Smooth muscle cell (in vitro differentiated cells): ENCODE data around the gene RIMS4. TPM values are rescaled to one million over a fixed set of nuclear protein-coding genes. Genes with fewer than 3 reads are reported as not detected.

Experiments
- DNase-seq: peaks from one replicate; lab custom pipeline; 2025; ENCODE audit not compliant: unreplicated experiment; lab: John Stamatoyannopoulos, UW
- H2AFZ ChIP-seq: fragments of 200-600 bp; sonication (generic); 2 replicates; pipeline ENCODE4 v1.6.0; 2016; ENCODE audit warnings: antibody characterized with exemption, low read depth, mild to moderate bottlenecking
- H3F3A ChIP-seq: fragments of 200-600 bp; sonication (generic); 2 replicates; pipeline ENCODE4 v1.6.0; 2017; ENCODE audit warnings: antibody characterized with exemption, low read depth
- H3K27ac ChIP-seq: fragments of 200-600 bp; sonication (generic); 2 replicates; pipeline ENCODE4 v1.5.1; 2016; ENCODE audit warnings: low read depth, mild to moderate bottlenecking
- H3K27me3 ChIP-seq: fragments of 200-600 bp; sonication (generic); 2 replicates; pipeline ENCODE4 v1.6.1; 2016; ENCODE audit warnings: low read depth, mild to moderate bottlenecking
- H3K36me3 ChIP-seq: fragments of 200-600 bp; sonication (generic); 2 replicates; pipeline ENCODE4 v1.5.1; 2016; ENCODE audit warnings: low read depth
- H3K4me1 ChIP-seq: fragments of 200-600 bp; sonication (generic); 2 replicates; pipeline ENCODE4 v1.5.1; 2016; ENCODE audit warnings: low read depth
- H3K4me2 ChIP-seq: fragments of 200-600 bp; sonication (generic); 2 replicates; pipeline ENCODE4 v1.6.0; 2016; ENCODE audit warnings: mild to moderate bottlenecking
- H3K4me3 ChIP-seq: fragments of 200-600 bp; sonication (generic); 2 replicates; pipeline ENCODE4 v1.5.1; 2016; ENCODE audit warnings: mild to moderate bottlenecking
- H3K79me2 ChIP-seq: fragments of 200-600 bp; sonication (generic); 2 replicates; pipeline ENCODE4 v1.6.0; 2016; ENCODE audit warnings: low read depth, mild to moderate bottlenecking
- H3K9ac ChIP-seq: fragments of 200-600 bp; sonication (generic); 2 replicates; pipeline ENCODE4 v1.6.0; 2016; ENCODE audit warnings: low read depth
- H3K9me3 ChIP-seq: fragments of 200-600 bp; sonication (generic); replicated peaks from 2 replicates; pipeline ENCODE4 v1.5.1; 2016; ENCODE audit warnings: low read depth
- H4K20me1 ChIP-seq: fragments of 200-600 bp; sonication (generic); 2 replicates; pipeline ENCODE4 v1.6.0; 2016; ENCODE audit warnings: low read depth
- WGBS: methylation state at CpG from one replicate; pipeline ENCODE4 v1.1.7; 2016; ENCODE audit warnings: low lambda C conversion rate; 5-methylcytosine and 5-hydroxymethylcytosine counted together
- polyA plus RNA-seq: library from polyadenylated mRNA; unstranded; fragments of >200 nt; fragmentation: Nextera tagmentation; extraction: Ambion mirVana; gene quantifications from 2 replicates; pipeline ENCODE4 v1.2.1, GENCODE V29; 2016
- total RNA-seq: library from RNA; depleted of rRNA; stranded (reverse); fragments of >200 nt; gene quantifications from 2 replicates; pipeline ENCODE4 v1.2.3, GENCODE V29; 2014
- TF ChIP-seq, protein P1 (sequence below): fragments of 200-600 bp; sonication (generic); IDR thresholded peaks from 2 replicates; pipeline ENCODE4 v1.5.1; 2017; ENCODE audit warnings: borderline replicate concordance, mild to moderate bottlenecking, antibody characterized with exemption; ENCODE audit not compliant: insufficient read depth, poor library complexity, severe bottlenecking

Gene RIMS4
- total and polyA plus RNA-seq, 2 experiments from 2014 or later: not detected

DNA sequence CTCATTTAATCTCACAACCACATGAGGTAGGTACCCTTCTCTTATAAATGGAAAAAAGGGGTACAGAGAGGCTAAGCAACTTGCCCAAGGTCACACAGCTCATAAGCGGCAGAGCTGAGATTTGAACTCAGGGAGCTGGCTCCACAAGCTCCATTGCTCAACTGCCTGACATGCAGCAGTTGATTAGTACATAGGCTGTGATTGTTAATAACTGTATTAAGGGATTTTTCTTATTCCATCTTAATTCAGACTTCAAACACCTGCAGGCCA lies 88.6 kb downstream of the RIMS4 start:
- H3K79me2 ChIP-seq: no peaks in the 10 kb centered on the region
- no peak overlapping the region for H2AFZ ChIP-seq
- no peak overlapping the region for H3K9ac ChIP-seq
- H3K36me3 ChIP-seq: no peaks in the 10 kb centered on the region
- H4K20me1 ChIP-seq: no peaks in the 10 kb centered on the region
- peaks cover 8% of the 10 kb centered on the region for H3F3A ChIP-seq
- no peak for DNase-seq
- WGBS: 96% methylated on average over 1 of the region's 1 CpG
- no peak overlapping the region for H3K4me3 ChIP-seq
- H3K27me3 ChIP-seq: no peaks in the 10 kb centered on the region
- TF ChIP-seq, protein P1, sequence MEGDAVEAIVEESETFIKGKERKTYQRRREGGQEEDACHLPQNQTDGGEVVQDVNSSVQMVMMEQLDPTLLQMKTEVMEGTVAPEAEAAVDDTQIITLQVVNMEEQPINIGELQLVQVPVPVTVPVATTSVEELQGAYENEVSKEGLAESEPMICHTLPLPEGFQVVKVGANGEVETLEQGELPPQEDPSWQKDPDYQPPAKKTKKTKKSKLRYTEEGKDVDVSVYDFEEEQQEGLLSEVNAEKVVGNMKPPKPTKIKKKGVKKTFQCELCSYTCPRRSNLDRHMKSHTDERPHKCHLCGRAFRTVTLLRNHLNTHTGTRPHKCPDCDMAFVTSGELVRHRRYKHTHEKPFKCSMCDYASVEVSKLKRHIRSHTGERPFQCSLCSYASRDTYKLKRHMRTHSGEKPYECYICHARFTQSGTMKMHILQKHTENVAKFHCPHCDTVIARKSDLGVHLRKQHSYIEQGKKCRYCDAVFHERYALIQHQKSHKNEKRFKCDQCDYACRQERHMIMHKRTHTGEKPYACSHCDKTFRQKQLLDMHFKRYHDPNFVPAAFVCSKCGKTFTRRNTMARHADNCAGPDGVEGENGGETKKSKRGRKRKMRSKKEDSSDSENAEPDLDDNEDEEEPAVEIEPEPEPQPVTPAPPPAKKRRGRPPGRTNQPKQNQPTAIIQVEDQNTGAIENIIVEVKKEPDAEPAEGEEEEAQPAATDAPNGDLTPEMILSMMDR: no peak
- H3K4me2 ChIP-seq: no peak overlapping the region
- H3K27ac ChIP-seq: peak overlapping the region; percentile 52
- H3K9me3 ChIP-seq: no peaks in the 10 kb centered on the region
- no peaks in the 10 kb centered on the region for H3K4me1 ChIP-seq

DNA sequence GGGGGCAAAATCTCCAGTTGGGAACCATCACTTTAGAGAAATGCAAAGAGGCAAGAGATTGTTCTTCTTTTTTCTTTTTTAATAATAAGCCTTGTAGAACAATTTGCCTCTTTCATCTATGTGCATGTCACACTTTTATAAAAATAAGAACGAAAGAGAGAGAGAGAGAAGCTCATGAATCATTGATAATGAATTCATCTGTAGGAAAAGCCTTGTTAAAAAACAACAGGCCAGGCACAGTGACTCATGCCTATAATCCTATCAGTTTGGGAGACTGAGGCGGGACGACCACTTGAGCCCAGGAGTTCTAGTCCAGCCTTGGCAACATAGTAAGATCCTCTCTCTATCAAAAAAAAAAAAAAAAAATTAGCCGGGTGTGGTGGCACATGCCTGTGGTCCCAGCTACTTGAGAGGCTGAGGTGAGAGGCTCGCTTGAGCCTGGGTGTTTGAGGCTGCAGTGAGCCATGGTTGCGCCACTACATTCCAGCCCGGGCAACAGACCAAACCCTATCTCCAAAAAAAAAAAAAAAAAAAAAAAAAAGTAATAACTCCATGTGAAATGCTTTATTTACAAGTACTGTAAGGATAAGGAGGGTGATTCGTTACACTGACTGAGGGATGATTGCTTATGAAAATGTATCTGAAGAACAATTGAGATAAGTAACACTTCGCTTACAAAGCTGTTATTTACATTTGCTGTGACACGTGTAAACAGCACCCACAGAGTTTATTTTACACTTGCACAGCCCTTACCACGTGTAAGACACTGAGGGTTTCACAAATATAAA lies 89.2 kb downstream of the RIMS4 start:
- H3F3A ChIP-seq: peaks cover 8% of the 10 kb centered on the region
- no peak overlapping the region for H3K4me3 ChIP-seq
- no peaks in the 10 kb centered on the region for H3K27me3 ChIP-seq
- no peaks in the 10 kb centered on the region for H4K20me1 ChIP-seq
- 31% methylated on average over 11 of the region's 11 CpGs for WGBS
- H3K27ac ChIP-seq: peak overlapping the region; percentile 51
- no peak for DNase-seq
- TF ChIP-seq, protein P1: no peak
- peak overlapping the region; percentile 43 for H3K4me2 ChIP-seq
- H3K36me3 ChIP-seq: no peaks in the 10 kb centered on the region
- no peak overlapping the region for H3K9ac ChIP-seq
- no peaks in the 10 kb centered on the region for H3K4me1 ChIP-seq
- H2AFZ ChIP-seq: no peak overlapping the region
- H3K79me2 ChIP-seq: no peaks in the 10 kb centered on the region
- H3K9me3 ChIP-seq: no peaks in the 10 kb centered on the region

DNA sequence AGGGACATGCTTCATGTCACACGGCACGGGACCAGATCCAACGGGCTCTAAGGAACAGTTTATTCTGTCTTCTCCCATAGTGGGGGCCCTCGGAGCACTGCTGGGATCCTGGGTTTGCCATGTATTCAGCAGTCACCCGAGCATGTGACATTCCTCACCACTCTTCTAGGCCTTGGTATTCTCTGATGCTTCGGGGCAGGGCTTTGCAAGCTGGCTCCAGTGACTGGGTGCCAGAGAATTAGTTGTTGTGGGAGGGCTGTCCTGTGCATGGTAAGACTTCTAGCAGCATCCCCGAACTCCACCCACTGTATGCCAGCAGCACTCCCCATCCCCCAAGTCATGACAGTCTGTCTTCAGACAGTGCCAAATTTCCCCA lies 89.7 kb downstream of the RIMS4 start:
- TF ChIP-seq, protein P1: no peak
- Histone ChIP-seq H3K9ac (no peak overlapping the region), H3K4me3 (no peak overlapping the region), H4K20me1 (no peaks in the 10 kb centered on the region), H3F3A (peaks cover 8% of the 10 kb centered on the region), H3K9me3 (no peaks in the 10 kb centered on the region), H3K27me3 (no peaks in the 10 kb centered on the region), H3K27ac (peak overlapping the region; percentile 51), H3K36me3 (no peaks in the 10 kb centered on the region), H3K4me1 (no peaks in the 10 kb centered on the region), H3K79me2 (no peaks in the 10 kb centered on the region), H3K4me2 (peak overlapping the region; percentile 43), H2AFZ (no peak overlapping the region)
- WGBS: 55% methylated on average over 7 of the region's 7 CpGs
- DNase-seq: peak; percentile 10

DNA sequence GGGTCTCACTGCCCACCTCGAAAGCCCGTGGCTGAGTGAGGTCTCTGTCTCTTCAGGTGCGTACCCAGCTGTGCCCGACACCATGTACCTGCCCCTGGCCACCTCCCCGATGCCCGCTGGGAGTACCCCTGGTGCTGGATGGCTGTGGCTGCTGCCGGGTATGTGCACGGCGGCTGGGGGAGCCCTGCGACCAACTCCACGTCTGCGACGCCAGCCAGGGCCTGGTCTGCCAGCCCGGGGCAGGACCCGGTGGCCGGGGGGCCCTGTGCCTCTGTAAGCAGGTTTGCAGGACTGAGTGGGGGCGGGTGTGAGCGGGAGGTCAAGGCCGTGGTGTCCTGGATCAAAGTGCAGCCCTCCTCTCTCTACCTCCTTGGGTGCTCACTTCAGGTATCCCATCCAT lies 90.5 kb downstream of the RIMS4 start:
- Histone ChIP-seq H3K4me1 (no peaks in the 10 kb centered on the region), H4K20me1 (no peaks in the 10 kb centered on the region), H3K4me2 (no peak overlapping the region), H3K9ac (no peak overlapping the region), H3K9me3 (no peaks in the 10 kb centered on the region), H3K79me2 (no peaks in the 10 kb centered on the region), H3K27me3 (no peaks in the 10 kb centered on the region), H3K36me3 (no peaks in the 10 kb centered on the region), H3K27ac (no peak overlapping the region), H3K4me3 (no peak overlapping the region), H3F3A (peaks cover 8% of the 10 kb centered on the region), H2AFZ (no peak overlapping the region)
- DNase-seq: no peak
- TF ChIP-seq, protein P1: no peak
- WGBS: 93% methylated on average over 12 of the region's 19 CpGs
